ENCODE results near the gene UBASH3B. TPM values are rescaled to one million over a fixed set of nuclear protein-coding genes. Genes with fewer than 3 reads are reported as not detected.

Gene UBASH3B
- total and polyA plus RNA-seq, 2 of the 13 experiments (the other 11 are each of a cell fraction or from before 2014, with no cell fraction given) = 4.4 to 7.6 TPM

- Histone ChIP-seq H2AFZ (ENCODE audit: low read length) (no peak overlapping the region), H3K9me3 (ENCODE audit: low read length) (0 out of 2 replicates have a peak, but pooled peaks cover 5% of the 10 kb centered on the region), H4K20me1 (ENCODE audit: insufficient read depth, low read length) (no peaks in the 10 kb centered on the region), H3K4me2 (ENCODE audit: low read depth, low read length) (no peak overlapping the region), H3K4me3 (replicated peaks in 1 of 3; ENCODE audit: insufficient read depth in 1 of 3, low read depth in 2 of 3, low read length in 3 of 3) (no peak overlapping the region), H3K36me3 (replicated peaks in 1 of 2; ENCODE audit: control insufficient read depth in 1 of 2, insufficient read depth in 2 of 2, low read length in 2 of 2) (no peaks in the 10 kb centered on the region), H3K79me2 (ENCODE audit: insufficient read depth, low read length) (no peaks in the 10 kb centered on the region), H3K27ac (ENCODE audit: extremely low read length, insufficient read depth, low read length) (no peak overlapping the region), H3K4me1 (ENCODE audit: insufficient read depth, low read length) (peaks cover 30% of the 10 kb centered on the region), H3K27me3 (ENCODE audit: control insufficient read depth in 1 of 2, insufficient read depth in 2 of 2, low read length in 2 of 2) (no peaks in the 10 kb centered on the region), H3K9ac (ENCODE audit: insufficient read depth, low read depth, low read length) (no peak overlapping the region)
- BruUV-seq (replicated peaks) = no TSS peak
- DNase-seq (ENCODE audit: low spot score) = no peak
- ChIA-PET POLR2A (no interaction called here), CTCF (ENCODE audit: low intra/inter-chr PET ratio, low total read pairs) (no interaction called here)
- intact Hi-C loops (cut with micrococcal nuclease; ENCODE audit: unreplicated experiment) = no loop called here
- TF ChIP-seq ZNF761 (CRISPR knock-in tag; conservative IDR thresholded peaks at IDR 0.05) (no peak), HNF4A (CRISPR knock-in tag; IDR thresholded peaks at IDR 0.05) (no peak), TAF1 (CRISPR knock-in tag; IDR thresholded peaks at IDR 0.05) (no peak), ZXDC (CRISPR knock-in tag; IDR thresholded peaks at IDR 0.05) (no peak), ZNF333 (CRISPR knock-in tag; IDR thresholded peaks at IDR 0.05; ENCODE audit: borderline replicate concordance) (no peak), STAT6 (CRISPR knock-in tag; IDR thresholded peaks at IDR 0.05; ENCODE audit: borderline replicate concordance) (no peak), ZNF784 (CRISPR knock-in tag; IDR thresholded peaks at IDR 0.05; ENCODE audit: borderline replicate concordance) (no peak), ZNF234 (CRISPR knock-in tag; conservative IDR thresholded peaks at IDR 0.05) (no peak), ATM (IDR thresholded peaks at IDR 0.05; ENCODE audit: borderline replicate concordance) (no peak), NR2C2 (CRISPR knock-in tag; IDR thresholded peaks at IDR 0.05; ENCODE audit: borderline replicate concordance) (no peak), HINFP (CRISPR knock-in tag; IDR thresholded peaks at IDR 0.05; ENCODE audit: low read depth) (no peak), PHF20 (CRISPR knock-in tag; IDR thresholded peaks at IDR 0.05) (no peak)
- FAIRE-seq = no peak
- in situ Hi-C loops (cut with HindIII; ENCODE audit: extremely low pct_ligation_motif_present, low pct_unique_long_range_greater_than_20kb) = no loop called here
- ATAC-seq = no peak
Measured at GRCh38 chr11:122673701-122674100, 18.2 kb downstream of the UBASH3B start.

Data from HepG2 (cell line).